ENCODE data around the gene TMEM79. TPM values are rescaled to one million over a fixed set of nuclear protein-coding genes. Genes with fewer than 3 reads are reported as not detected.
A peak's percentile ranks its signal among the peaks of the same experiment; 100 is the strongest.

The TMEM79 gene
- total RNA-seq, 2 experiments from 2014 or later: 10.2 to 10.5 TPM

- intact Hi-C loops (cut with DNase I, micrococcal nuclease): loop anchor here (1.0 to 5.0 kb wide), 19 partner anchors 13 to 484 kb away; partner anchors contain the start of genes CCT3 (in 2 of the 2), SLC25A44 (in 2 of the 2), TSACC (in 2 of the 2) and ARHGEF2 (in 1 of the 2)
- peak within 1 kb of the TSS; percentile 96 for H3K4me3 Mint-ChIP-seq
- H3K27ac Mint-ChIP-seq: peak within 1 kb of the TSS; percentile 92
- ChIA-PET POLR2A (interaction anchor here (0.5 to 1.7 kb wide), 13 partner anchors 11 to 545 kb away, joined by 3 to 8 read pairs (median 3); partner anchors contain the start of genes GLMP and PMF1), CTCF (interaction anchor here (0.6 to 2.0 kb wide), 20 partner anchors 8 to 228 kb away, joined by 3 to 14 read pairs (median 4); partner anchors contain the start of genes CCT3, LAMTOR2 and PMF1)
- peak; percentile 98 for DNase-seq
- peak; percentile 92 for ATAC-seq
- peaks cover 29% of the 10 kb centered on the region for H3K4me1 Mint-ChIP-seq
- no peaks in the 10 kb centered on the region for H3K27me3 Mint-ChIP-seq
- H3K9me3 Mint-ChIP-seq (ENCODE audit: low read depth): no peaks in the 10 kb centered on the region
- H3K36me3 Mint-ChIP-seq (ENCODE audit: low read depth): peaks cover 28% of the 10 kb centered on the region
These were observed 1.5 kb upstream of the TMEM79 start, which contains the start of gene SMG5 for GRCh38 chr1:156282479-156283222. TSS of gene SMG5 (minus strand) at chr1:156282825. CDS start at chr1:156282680, 145 bp downstream.

GRCh38 chr1:156283521-156283920, 604 bp upstream of the TMEM79 start:
- DNase-seq (no peak), ATAC-seq (no peak)
- CTCF ChIA-PET: interaction anchor here (0.6 to 2.0 kb wide), 15 partner anchors 9 to 229 kb away, joined by 3 to 14 read pairs (median 4); partner anchors contain the start of genes LAMTOR2 and PMF1
- H3K27me3 Mint-ChIP-seq: no peaks in the 10 kb centered on the region
- peaks cover 20% of the 10 kb centered on the region for H3K36me3 Mint-ChIP-seq (ENCODE audit: low read depth)
- H3K4me1 Mint-ChIP-seq: peaks cover 29% of the 10 kb centered on the region
- POLR2A ChIA-PET: interaction anchor here (1.2 to 1.4 kb wide), 2 partner anchors 12 kb away, joined by 6 to 8 read pairs; partner anchors contain the start of gene GLMP
- peak overlapping the region; percentile 92 for H3K27ac Mint-ChIP-seq
- peak overlapping the region; percentile 96 for H3K4me3 Mint-ChIP-seq
- no peaks in the 10 kb centered on the region for H3K9me3 Mint-ChIP-seq (ENCODE audit: low read depth)
- intact Hi-C loops (cut with DNase I, micrococcal nuclease): loop anchor here (2.0 to 5.0 kb wide), 4 partner anchors 56 to 483 kb away; partner anchors contain the start of genes ARHGEF2 (in 1 of the 2), PRCC (in 1 of the 2) and SLC25A44 (in 1 of the 2)

- ATAC-seq (no peak), DNase-seq (no peak)
- intact Hi-C loops (cut with DNase I, micrococcal nuclease): loop anchor here in 1 of 2 experiments (5.0 kb wide), 2 partner anchors 57 to 92 kb away; partner anchors contain the start of gene SLC25A44
- no peaks in the 10 kb centered on the region for H3K9me3 Mint-ChIP-seq (ENCODE audit: low read depth)
- H3K4me1 Mint-ChIP-seq: peaks cover 29% of the 10 kb centered on the region
- POLR2A ChIA-PET: no interaction called here
- peak overlapping the region; percentile 21 for H3K4me3 Mint-ChIP-seq
- no peak overlapping the region for H3K27ac Mint-ChIP-seq
- no peaks in the 10 kb centered on the region for H3K27me3 Mint-ChIP-seq
- CTCF ChIA-PET: interaction anchor here (1.1 kb wide), 1 partner anchor 35 kb away, joined by 5 read pairs; no protein-coding TSS in a partner anchor
- peaks cover 22% of the 10 kb centered on the region for H3K36me3 Mint-ChIP-seq (ENCODE audit: low read depth)
These were observed 632 bp downstream of the TMEM79 start for GRCh38 chr1:156284757-156285156.

DNA sequence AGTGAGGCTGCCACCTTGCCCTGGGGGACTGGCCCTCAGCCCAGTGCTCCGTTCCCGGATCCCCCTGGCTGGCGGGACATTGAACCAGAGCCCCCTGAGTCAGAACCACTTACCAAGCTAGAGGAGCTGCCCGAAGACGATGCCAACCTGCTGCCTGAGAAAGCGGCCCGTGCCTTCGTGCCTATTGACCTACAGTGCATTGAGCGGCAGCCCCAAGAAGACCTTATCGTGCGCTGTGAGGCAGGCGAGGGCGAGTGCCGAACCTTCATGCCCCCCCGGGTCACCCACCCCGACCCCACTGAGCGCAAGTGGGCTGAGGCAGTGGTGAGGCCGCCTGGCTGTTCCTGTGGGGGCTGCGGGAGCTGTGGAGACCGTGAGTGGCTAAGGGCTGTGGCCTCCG, 1.3 kb downstream of the TMEM79 start:
- ChIA-PET CTCF (no interaction called here), POLR2A (no interaction called here)
- no peak overlapping the region for H3K27ac Mint-ChIP-seq
- H3K9me3 Mint-ChIP-seq (ENCODE audit: low read depth): no peaks in the 10 kb centered on the region
- H3K27me3 Mint-ChIP-seq: no peaks in the 10 kb centered on the region
- H3K36me3 Mint-ChIP-seq (ENCODE audit: low read depth): peaks cover 18% of the 10 kb centered on the region
- H3K4me3 Mint-ChIP-seq: no peak overlapping the region
- ATAC-seq (no peak), DNase-seq (no peak)
- H3K4me1 Mint-ChIP-seq: peaks cover 23% of the 10 kb centered on the region
- intact Hi-C loops (cut with DNase I, micrococcal nuclease): no loop called here

- DNase-seq: no peak
- intact Hi-C loops (cut with DNase I, micrococcal nuclease): no loop called here
- no peak overlapping the region for H3K4me3 Mint-ChIP-seq
- ATAC-seq: no peak
- CTCF ChIA-PET: interaction anchor here (0.5 kb wide), 1 partner anchor 24 kb away, joined by 3 read pairs; no protein-coding TSS in a partner anchor
- peaks cover 17% of the 10 kb centered on the region for H3K4me1 Mint-ChIP-seq
- no peaks in the 10 kb centered on the region for H3K27me3 Mint-ChIP-seq
- no peak overlapping the region for H3K27ac Mint-ChIP-seq
- H3K36me3 Mint-ChIP-seq (ENCODE audit: low read depth): peaks cover 20% of the 10 kb centered on the region
- no peaks in the 10 kb centered on the region for H3K9me3 Mint-ChIP-seq (ENCODE audit: low read depth)
- POLR2A ChIA-PET: no interaction called here
These were observed 1.9 kb downstream of the TMEM79 start for GRCh38 chr1:156286061-156286460.

DNA sequence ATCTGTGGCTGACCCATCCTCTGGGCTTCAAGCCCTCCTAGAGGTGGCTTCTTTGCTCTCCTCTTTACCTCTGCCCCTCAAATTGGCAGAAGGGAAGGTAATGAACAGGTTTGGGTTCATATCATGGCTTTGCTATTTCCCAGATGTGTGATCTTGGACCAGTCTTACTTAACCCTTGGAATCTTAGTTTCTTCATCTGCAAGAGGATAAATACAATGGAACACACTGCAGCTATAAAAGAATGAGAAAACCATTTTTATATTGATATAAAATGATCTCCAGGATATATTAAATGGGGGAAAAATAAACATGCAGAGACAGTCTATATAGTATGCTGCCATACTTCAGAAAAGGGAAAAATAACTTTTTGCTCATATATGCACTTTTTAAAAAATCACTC, 5.7 kb downstream of the TMEM79 start:
- H3K4me3 Mint-ChIP-seq: no peak overlapping the region

GRCh38 chr1:156291226-156292061, 7.3 kb downstream of the TMEM79 start:
- ChIA-PET POLR2A (interaction anchor here (0.6 kb wide), 1 partner anchor 150 kb away, joined by 3 read pairs; no protein-coding TSS in a partner anchor), CTCF (interaction anchor here (0.6 kb wide), 1 partner anchor 34 kb away, joined by 3 read pairs; no protein-coding TSS in a partner anchor)
- Mint-ChIP-seq H3K4me1 (peaks cover 16% of the 10 kb centered on the region), H3K9me3 (ENCODE audit: low read depth) (no peaks in the 10 kb centered on the region), H3K27ac (no peak overlapping the region), H3K4me3 (peak overlapping the region; percentile 23), H3K27me3 (no peaks in the 10 kb centered on the region), H3K36me3 (ENCODE audit: low read depth) (peaks cover 9% of the 10 kb centered on the region)
- intact Hi-C loops (cut with DNase I, micrococcal nuclease): no loop called here
- DNase-seq (peak; percentile 50), ATAC-seq (peak; percentile 50)

More for the DNA sequence above, 5.7 kb downstream of the TMEM79 start:
- no peak for DNase-seq
- Mint-ChIP-seq H3K4me1 (peaks cover 6% of the 10 kb centered on the region), H3K27me3 (no peaks in the 10 kb centered on the region), H3K9me3 (ENCODE audit: low read depth) (no peaks in the 10 kb centered on the region), H3K36me3 (ENCODE audit: low read depth) (peaks cover 9% of the 10 kb centered on the region), H3K27ac (peak overlapping the region; percentile 14)
- ATAC-seq: no peak
- intact Hi-C loops (cut with DNase I, micrococcal nuclease): no loop called here
- ChIA-PET POLR2A (no interaction called here), CTCF (no interaction called here)

GRCh38 chr1:156293098-156293434, 8.9 kb downstream of the TMEM79 start:
- intact Hi-C loops (cut with DNase I, micrococcal nuclease): no loop called here
- H3K36me3 Mint-ChIP-seq (ENCODE audit: low read depth): peaks cover 9% of the 10 kb centered on the region
- no peaks in the 10 kb centered on the region for H3K27me3 Mint-ChIP-seq
- DNase-seq (no peak), ATAC-seq (no peak)
- ChIA-PET POLR2A (no interaction called here), CTCF (no interaction called here)
- no peak overlapping the region for H3K4me3 Mint-ChIP-seq
- no peak overlapping the region for H3K27ac Mint-ChIP-seq
- H3K9me3 Mint-ChIP-seq (ENCODE audit: low read depth): no peaks in the 10 kb centered on the region
- H3K4me1 Mint-ChIP-seq: peaks cover 16% of the 10 kb centered on the region

DNA sequence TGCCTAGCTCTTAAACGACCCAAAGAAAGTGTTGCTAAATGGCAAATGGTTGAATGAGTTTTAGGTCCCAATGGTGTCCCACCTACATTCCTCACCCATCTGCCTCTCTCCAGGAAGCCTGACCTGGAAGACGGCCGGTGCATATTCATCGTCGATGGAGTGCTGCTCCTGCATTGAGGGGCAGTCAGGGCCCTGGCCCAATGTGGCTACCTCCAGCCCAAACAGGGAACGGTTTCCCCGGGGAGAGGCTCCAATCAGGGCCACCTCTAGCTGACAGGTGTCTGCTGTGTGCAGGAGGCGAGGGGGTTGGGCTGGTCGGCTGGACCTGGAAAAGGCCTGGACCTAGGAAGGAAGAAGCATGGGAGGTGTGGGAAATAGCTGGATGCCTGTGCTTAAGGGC, 9.8 kb downstream of the TMEM79 start:
- H3K27ac Mint-ChIP-seq: no peak overlapping the region
- H3K36me3 Mint-ChIP-seq (ENCODE audit: low read depth): peaks cover 9% of the 10 kb centered on the region
- CTCF ChIA-PET: interaction anchor here (0.5 kb wide), 2 partner anchors 109 to 392 kb away, joined by 3 read pairs; no protein-coding TSS in a partner anchor
- no peaks in the 10 kb centered on the region for H3K9me3 Mint-ChIP-seq (ENCODE audit: low read depth)
- no peaks in the 10 kb centered on the region for H3K27me3 Mint-ChIP-seq
- DNase-seq (no peak), ATAC-seq (no peak)
- POLR2A ChIA-PET: interaction anchor here (0.5 to 1.0 kb wide), 2 partner anchors 9 to 292 kb away, joined by 3 read pairs; no protein-coding TSS in a partner anchor
- H3K4me1 Mint-ChIP-seq: peaks cover 16% of the 10 kb centered on the region
- H3K4me3 Mint-ChIP-seq: no peak overlapping the region
- intact Hi-C loops (cut with DNase I, micrococcal nuclease): no loop called here

DNA sequence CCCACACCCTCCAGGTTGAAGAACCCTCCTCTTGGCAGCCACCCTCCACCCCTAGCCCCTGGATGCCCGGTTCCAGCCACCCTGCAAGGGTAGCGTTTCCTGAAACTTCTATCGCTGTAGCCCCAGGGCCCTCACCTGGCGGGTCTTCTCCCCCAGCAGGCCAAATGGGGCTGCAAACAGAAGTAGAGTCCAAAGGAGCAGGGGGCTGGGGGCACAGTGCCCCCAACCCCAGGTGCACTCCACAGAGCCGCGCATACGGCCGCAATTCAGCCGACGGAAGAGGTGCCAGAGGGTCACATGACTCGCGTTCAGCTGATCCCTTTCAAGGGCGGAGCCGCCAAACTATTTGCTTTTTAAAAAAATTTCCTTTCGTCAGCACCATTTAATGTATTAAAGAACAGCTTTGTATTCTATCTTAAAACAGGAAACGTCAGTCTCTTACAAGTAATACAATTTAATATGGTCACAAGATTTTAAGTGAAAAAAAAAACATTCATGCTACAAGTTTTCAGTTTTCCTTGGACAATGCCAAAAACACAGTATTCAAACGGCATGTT, 11.3 kb downstream of the TMEM79 start, which contains the start of gene GLMP:
TSS of gene GLMP (minus strand) at position 289 of the 557 bp plus-strand sequence. CDS start at position 255, 34 bp downstream.
- no peaks in the 10 kb centered on the region for H3K9me3 Mint-ChIP-seq (ENCODE audit: low read depth)

More for the DNA sequence above, 11.3 kb downstream of the TMEM79 start, which contains the start of gene GLMP:
- DNase-seq (peak; percentile 81), ATAC-seq (peak; percentile 84)
- peaks cover 16% of the 10 kb centered on the region for H3K4me1 Mint-ChIP-seq
- POLR2A ChIA-PET: interaction anchor here (0.6 to 1.5 kb wide), 3 partner anchors 13 to 1794 kb away, joined by 3 to 6 read pairs (median 3); partner anchors contain the start of gene SMG5
- peaks cover 8% of the 10 kb centered on the region for H3K36me3 Mint-ChIP-seq (ENCODE audit: low read depth)
- intact Hi-C loops (cut with DNase I, micrococcal nuclease): loop anchor here in 1 of 2 experiments (1.0 kb wide), 1 partner anchor 13 kb away; the partner anchor contains the start of gene SMG5
- no peaks in the 10 kb centered on the region for H3K27me3 Mint-ChIP-seq
- peak within 1 kb of the TSS; percentile 65 for H3K27ac Mint-ChIP-seq
- peak within 1 kb of the TSS; percentile 82 for H3K4me3 Mint-ChIP-seq
- CTCF ChIA-PET: interaction anchor here (0.9 to 1.4 kb wide), 4 partner anchors 31 to 228 kb away, joined by 3 read pairs; partner anchors contain the start of gene PMF1
